PC-9 (cell line): Measurements from ENCODE around the gene IL32.

ENCODE experiments used
- EZH2 ChIP-seq: fragments of 200-600 bp; sonication (generic); IDR thresholded peaks from 2 replicates; pipeline ENCODE4 v1.8.0; 2017; ENCODE audit warnings: antibody characterized with exemption, low read depth
- TF ChIP-seq, protein P1 (sequence below): fragments of 200-600 bp; sonication (generic); conservative IDR thresholded peaks from 2 replicates; pipeline ENCODE4 v1.6.1; 2017; ENCODE audit warnings: mixed run types, antibody characterized with exemption, mild to moderate bottlenecking, moderate library complexity

- TF ChIP-seq, protein P1, sequence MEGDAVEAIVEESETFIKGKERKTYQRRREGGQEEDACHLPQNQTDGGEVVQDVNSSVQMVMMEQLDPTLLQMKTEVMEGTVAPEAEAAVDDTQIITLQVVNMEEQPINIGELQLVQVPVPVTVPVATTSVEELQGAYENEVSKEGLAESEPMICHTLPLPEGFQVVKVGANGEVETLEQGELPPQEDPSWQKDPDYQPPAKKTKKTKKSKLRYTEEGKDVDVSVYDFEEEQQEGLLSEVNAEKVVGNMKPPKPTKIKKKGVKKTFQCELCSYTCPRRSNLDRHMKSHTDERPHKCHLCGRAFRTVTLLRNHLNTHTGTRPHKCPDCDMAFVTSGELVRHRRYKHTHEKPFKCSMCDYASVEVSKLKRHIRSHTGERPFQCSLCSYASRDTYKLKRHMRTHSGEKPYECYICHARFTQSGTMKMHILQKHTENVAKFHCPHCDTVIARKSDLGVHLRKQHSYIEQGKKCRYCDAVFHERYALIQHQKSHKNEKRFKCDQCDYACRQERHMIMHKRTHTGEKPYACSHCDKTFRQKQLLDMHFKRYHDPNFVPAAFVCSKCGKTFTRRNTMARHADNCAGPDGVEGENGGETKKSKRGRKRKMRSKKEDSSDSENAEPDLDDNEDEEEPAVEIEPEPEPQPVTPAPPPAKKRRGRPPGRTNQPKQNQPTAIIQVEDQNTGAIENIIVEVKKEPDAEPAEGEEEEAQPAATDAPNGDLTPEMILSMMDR = no peak
- TF ChIP-seq EZH2 = no peak
Measured at GRCh38 chr16:3092501-3092941, 27.1 kb downstream of the IL32 start.
